Limb (tissue), 2 donors: ENCODE results near the gene ITIH1.

Experiments
- DNase-seq, 2 donors: peaks; one replicate each; pipeline ENCODE4 v3.0.0-alpha.2; 2016; ENCODE audit errors: extremely low spot score in 2 of 2

Gene ITIH1

DNA sequence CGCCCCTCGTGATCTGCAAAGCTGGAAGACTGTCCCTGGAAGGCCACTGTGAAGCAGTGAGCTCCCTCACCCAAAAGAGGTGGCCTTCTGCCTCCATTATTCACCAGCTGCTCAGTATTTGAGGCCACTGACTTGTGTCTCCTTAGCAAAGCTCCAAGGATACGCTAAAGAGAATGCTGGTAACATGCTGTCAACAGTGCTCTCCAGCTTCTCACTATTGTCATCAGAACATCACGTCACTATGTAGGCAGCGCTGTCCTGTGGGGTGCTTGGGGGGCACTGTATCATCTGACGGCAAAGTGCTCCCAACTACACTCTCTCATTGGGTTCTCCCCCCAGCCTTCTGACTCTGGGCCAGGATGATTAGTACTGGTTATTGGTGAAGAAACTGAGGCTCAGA, 38.8 kb downstream of the ITIH1 start:
- no peak for DNase-seq

DNA sequence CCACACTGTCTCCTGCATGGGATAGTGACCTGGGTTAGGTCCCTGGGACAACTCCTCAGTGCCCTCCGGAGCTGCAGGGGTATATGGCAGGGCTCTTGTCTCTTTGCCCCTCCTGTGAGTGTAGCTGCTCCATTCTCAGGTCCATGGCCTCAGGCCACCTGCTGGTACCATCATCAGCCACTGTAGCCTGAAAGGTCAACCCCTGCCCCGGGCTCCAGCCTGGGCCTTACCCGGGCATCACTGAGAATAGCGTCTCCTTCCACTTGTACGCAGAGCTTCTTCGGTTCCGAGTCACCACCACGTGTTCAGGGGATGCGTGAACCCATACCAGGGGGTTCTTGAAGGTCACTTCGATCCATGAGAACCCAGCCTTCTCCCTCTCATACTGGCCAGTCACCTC, 39.3 kb downstream of the ITIH1 start:
- no peak for DNase-seq

DNA sequence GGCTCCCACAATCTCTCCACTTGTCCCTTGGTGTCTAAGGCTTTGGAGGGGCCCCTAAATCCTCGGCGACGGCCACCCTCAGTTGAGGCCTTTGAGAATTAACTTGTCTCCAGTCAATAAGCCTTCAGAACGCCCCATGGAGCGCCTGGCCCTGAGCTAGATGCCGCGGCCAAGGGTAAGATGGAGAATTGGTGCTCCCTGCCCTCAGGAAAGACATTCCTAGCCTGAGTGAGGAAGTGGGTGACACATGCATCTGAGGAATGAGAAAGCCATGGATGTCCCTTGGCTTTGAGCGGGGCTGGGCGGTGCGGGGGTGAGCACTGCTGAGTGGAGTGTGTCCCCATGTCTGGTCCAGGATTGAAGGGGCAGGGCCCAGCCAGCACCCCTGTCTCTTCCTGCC, 39.8 kb downstream of the ITIH1 start:
- DNase-seq: no peak

DNA sequence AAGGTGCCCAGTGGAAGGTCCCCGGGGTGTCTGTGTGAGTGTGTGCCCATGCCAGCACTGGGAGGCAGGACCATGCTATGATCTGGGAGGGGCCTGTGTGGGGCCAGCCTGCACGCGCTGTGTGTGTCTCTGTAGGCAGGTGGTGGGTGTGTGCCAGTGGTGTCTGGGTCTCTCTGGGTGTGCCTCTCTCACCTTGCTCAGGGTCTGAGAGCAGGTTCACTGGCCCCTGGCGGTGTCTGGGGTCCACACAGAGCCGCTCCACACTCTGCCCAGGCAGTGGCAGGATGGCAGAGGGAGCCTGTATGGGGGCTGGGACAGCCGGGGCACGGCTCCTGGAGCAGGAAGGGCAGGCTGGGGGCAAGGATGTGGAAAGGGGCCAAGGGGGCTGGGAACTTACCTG, 40.5 kb downstream of the ITIH1 start:
- no peak for DNase-seq

DNA sequence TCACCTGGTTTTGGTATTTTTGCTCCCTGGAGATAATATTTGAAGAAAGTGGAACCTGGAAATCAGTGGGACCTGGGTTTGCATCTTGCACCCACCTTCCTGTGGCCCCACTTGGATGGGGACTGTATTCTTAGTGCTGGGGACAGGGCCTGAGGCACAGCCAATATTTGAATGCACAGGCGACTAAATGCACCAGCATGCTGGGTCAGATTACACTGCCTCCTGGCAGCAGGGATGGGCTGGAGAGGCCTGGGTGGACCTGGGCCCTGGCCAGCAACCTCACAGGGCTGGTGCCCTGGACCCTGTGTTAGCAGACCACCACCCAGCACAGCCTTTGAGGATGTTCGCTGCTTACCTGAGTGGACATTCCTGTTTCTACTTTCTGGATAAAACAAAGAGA, 42.5 kb downstream of the ITIH1 start:
- no peak for DNase-seq

DNA sequence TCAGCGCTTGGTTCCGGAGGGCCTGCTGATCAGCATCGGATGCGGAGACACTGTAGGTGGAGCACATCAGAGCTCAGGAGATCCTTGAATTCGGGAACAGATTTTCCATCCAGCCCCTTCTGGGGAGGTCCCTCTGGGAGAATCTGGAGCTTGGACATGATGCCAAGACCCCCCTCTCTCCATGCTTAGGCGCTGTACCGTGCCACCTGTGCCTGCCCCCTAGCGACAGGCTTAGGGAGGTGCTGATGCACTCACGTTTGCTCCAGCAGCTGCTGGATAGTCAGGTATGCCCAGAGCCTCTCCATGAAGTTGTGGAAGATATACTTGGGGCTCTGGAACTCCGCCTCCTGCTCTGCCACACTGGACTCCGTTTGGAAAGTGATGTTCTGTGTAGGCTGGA, 43.3 kb downstream of the ITIH1 start:
- no peak for DNase-seq

DNA sequence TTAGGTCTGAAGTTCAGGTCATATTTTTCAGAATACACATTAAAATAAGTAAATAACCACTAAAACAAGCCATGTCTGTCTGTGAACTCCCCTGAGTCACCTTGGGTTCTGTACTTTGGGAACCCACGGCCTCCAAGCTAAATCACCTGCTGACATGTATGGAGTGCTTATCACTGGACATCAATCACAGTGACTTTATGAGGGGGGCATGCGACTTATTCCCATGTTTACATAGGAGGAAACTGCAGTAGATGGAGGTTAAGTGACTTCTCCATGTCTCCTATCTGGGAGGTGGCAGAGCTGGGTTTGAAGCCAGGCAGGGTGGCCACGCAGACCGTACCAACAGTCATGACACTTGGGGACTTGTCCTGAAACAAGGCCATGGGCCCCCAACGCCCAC, 45.0 kb downstream of the ITIH1 start:
- DNase-seq: no peak

DNA sequence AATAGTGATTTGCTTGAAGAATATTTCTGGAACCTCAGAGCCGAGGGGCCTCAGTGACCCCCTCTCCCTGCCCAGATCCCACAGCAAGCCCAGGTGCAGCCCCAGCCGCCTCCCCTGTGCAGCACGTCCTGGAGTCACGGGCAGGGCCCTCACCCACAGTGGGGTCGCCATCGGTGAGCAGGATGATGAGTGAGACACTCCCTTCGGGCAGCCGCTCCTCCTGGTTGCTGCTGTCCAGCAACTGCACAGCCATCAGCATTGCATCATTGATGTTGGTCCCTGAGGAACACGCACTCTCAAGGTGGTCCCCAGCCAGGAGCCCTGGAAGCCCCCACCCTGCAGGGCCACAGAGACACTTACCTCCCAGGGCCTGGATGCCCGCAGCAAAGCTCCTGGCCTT, 46.6 kb downstream of the ITIH1 start:
- no peak for DNase-seq

DNA sequence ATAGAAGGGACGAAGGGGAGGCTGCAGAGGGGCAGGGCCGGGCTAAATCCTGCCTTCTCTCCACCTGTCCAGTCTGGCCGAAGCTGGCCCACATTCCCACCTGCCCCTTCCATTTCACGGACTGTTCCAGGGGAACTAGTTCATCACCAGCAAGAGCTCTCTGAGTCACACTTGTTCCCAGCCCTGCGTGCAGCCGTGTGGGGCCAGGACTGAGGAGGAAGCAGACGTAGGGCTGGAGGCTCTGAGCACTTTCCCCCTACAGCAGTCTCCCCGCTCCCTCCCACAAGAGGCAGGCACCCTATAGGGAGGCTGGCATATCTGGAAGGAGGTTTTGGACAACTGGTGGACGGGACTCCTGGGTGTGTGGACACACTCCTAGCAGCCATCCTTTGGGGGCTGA, 50.0 kb downstream of the ITIH1 start:
- DNase-seq: no peak

DNA sequence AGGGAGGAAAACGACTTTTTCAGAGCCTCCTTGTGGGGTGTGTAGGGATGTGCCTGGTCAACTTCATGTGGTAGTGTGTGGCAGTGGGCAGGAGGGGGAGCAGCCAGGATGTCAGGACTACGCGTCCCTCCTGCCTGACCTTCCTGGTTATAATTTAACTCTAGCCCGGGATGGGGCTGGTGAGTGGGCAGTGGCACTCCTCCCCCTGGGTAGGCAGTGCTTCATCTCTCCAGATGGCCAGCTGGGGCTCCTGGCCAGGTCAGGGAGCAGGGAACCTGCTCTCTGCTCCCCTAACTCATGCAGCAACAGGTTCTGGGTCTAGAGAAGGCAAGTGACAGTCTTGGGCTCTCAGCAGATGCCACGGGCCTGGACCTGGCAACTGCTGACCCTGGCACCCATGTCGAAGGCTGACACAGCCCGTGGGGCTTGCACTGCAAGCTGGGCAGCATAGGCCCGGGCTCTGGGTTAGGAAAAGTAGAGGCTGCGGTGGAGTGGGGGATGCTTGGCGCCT, 50.5 kb downstream of the ITIH1 start:
- no peak for DNase-seq

DNA sequence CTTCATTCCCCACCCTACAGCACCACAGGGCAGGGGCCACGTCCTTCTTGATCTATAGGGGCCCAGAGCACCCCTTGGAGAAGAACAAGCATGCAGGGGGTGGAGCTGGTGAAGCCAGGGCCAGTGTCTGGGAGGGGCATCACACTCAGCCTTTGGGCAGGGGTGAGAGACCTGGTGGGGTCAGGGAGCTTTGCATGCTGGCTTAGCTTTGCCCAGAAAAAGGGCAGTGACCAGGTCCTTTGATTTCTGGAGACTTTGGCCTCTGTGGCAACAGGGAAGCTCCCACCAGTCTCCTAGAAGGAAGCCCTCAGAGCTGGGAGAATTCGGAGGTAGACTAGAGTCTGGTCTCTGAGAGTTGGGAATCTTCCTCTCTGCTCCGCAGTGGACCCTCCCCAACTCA, 52.1 kb downstream of the ITIH1 start:
- no peak for DNase-seq

DNA sequence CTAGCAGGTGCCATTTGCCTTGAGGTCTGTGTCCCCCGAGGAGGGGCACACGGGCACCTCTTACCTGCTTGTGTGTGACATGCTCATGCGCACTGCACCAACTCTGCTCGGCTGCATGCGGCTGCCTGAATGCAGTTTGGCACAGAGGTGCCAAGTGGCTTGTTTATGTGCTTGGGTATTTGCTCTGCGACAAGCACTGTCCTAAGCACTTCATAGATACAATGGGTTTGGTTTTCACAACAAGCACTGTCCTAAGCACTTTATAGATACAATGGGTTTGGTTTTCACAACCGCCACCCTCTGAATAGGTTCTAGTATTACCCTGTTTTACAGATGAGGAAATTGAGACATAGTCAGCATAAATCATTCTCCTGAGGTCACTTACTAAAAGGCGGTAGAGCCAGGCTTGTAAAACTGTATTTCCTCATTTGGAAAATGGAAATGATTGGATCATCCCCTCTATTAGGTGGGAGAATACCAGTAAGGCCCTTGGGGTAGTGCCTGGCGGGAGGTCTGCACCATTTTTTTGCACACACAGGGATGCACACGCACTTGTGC, 52.6 kb downstream of the ITIH1 start:
- no peak for DNase-seq

DNA sequence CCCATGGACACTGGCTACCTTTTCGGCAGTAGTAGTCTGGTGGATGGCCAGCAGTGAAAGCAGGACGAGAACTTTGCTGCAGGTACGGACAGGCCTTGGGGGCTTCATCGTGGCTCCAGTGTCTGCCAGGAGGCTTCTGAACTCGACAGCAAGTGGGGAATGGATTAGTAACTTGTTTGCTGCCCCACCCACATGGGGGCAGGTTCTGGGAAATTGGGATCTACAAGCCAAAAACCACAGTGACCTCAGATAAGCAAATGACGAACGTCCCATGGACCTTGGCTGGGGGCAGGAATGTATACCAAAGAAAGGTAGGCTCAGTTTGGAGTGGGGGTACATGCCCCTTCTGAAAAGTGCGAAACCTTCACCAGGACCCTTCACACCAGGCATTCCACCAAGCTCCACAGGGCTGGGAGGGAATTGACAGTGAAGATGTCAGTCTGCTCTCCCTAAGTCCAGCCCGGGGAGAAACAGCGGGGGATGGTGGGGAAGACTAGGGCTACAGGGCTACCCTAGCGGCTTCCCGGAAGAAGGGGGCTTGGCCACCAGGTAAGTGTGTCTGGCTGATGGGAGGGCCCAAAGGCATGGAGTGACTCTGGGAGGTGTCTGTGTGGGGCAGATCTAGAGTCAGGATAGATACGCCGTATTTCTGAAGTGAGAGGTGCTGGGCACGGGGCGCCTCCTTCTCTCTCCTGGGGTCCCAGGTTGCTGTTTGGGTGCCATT, 53.3 kb downstream of the ITIH1 start, which contains the start of gene ITIH4:
Gene ITIH4, minus strand, starts transcription at position 138 of the 724 bp plus-strand sequence. Its CDS starts 30 bp downstream, at position 108.
- DNase-seq: no peak

DNA sequence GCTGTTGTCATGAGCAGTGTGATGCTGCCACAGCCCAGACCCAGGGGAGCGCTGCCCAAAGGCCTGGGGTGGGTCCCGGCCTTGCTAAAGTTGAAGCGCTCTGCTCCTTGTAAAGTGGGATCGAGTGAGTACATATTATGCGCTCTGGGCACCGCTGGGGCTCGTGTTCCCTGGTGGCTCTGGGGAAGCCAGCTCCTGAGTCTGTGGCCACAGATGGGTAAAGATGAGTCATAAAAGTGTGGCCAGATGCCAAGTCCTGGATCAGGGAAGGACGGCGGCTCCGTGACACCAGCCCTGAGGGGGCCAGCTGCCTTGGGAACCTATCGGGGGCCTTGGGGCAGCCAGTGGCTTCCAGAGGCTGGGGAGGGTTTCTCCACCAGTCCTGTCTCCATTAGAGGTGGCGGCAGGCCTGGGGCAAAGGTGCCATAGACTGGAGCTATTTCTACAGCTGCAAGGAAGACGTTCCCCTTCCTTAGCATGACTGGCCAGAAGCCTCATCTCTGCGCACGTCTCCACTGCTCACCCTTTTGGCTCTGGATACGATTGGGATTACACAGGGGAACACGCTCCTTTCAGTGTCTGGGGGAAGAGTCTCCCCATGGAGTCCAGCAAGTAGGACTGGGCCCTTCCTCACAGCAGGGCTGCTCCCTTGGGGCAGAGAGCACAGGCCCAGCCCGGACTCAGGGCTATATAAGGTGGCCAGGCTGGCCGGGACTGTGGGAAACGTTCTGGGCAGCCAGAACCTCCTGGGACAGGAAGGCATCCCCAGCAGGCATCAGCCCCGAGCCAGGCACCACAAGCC, 54.3 kb downstream of the ITIH1 start:
- peak in 1 of 2 donors; percentile 42 for DNase-seq

DNA sequence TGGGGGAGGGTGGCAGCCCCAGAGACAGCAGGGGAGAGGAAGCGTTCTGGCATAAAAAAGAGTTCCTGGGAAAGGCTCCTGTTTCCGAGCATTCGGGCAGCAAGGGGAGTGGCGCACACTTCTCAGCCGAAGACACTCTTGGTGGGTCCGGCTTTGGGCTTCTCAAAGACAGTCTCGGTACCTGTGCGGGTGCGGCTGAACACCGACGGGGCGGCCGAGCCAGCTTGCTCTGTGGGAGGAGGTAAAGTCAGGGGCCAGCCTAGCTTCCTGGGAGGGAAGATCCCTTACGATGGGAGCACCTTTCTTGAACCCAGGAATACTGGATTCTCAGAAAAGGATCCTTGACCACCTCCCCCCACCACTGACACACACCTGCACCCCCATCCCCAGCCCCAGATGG, 55.8 kb downstream of the ITIH1 start:
- DNase-seq: no peak

DNA sequence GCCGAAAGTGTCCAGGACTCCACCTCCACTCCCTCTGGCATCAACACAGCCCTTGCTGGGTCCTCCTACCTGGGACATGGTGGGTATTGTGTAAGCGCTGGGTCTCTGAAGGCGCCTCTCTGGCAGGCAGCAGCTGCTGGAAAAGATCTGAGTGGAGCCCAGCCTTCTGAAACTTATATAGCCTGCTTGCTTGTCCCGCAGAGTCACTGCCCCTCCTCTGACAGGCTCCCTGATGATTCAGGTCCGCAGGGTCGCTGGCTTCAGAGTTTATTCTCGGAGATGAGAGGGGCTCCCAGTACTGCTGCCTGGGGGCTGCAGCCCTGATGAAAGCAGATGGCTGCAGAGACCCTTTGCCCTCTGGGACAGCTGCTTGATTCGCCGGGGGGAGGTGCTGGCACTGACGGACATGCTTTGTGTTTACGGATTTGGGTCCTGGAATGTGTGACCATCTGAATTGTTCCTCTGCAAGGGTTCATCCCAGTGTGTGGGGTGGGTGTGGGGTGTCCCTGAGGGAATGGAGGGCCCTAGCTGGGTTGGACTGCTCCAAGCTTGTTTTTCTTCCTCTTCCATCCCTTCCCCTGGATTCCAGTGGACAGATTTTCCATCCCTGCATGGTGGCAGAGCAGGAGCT, 57.6 kb downstream of the ITIH1 start, which contains the start of gene MUSTN1:
Gene MUSTN1, minus strand, starts transcription at position 149 of the 631 bp plus-strand sequence. Its CDS starts 71 bp downstream, at position 78.
- DNase-seq: peak; percentile 48 to 68

DNA sequence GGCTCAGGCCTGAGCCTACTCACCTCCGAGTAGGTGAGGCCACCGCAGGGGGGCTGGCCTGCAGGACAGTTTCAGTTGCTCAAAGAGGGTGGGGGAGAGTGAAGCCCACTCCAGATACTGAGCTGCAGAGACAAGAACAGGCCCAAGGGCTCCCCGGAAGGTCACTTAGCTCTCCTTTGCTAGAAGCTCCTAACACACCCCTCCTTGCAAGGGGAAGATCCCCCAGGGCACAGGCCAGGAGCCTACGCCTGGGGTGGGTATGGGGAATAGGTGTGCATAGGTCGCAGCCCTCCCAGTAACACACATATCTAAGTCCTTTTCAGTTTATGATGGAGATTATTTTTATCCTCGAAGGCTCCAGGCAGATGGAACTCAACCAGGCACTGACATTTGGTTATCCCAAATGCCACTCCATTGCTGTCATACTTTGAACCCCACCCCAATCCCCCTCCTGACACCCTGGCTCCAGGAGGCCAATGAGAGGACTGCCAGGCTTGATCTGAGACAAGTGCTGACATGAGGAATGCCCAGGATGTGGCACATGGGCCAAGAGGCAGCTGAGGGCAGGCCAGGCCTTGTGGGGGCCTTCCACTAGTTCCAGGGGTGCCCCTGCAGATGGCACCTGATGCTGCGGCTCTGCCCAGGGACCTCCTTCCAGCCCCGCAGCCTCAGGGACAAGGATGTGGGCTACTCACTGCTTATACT, 58.5 kb downstream of the ITIH1 start:
- DNase-seq: no peak

DNA sequence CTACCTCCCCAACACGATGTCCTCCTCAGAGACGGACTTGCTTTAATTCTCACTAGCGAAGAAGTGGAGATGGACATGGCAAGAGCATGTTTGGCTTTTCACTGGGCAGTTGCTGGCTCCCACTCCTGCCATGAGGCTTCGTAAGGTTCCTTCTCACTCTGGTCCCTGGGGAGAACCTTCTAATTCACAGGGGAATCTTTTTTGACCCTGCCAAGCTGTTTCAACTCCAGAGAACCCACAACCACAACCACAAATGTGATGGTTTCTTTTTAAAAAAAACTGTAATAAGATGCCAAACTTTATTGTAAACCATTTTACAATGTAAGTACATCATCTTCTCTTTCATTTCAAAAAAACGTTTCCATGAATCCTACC, 59.1 kb downstream of the ITIH1 start:
- no peak for DNase-seq

DNA sequence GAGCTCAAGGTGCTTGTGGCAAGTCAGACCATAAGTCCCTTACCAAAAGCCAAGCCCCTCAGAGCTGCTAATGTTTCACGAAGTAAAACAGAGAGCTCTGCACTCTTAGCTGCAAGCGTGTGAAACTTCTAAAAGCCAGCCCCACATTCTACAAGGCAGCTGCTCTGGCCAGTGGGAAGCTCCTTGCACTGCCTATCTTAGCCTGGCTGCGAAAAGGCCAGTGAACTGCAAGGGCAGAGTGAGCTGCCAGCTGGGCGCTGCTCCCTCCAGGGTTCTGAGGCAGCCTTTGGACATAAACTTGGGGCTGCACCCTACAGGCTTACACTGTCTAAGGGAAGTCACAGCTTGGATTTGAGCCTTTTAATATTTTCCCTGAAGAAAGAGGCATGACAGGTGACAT, 59.6 kb downstream of the ITIH1 start:
- no peak for DNase-seq

DNA sequence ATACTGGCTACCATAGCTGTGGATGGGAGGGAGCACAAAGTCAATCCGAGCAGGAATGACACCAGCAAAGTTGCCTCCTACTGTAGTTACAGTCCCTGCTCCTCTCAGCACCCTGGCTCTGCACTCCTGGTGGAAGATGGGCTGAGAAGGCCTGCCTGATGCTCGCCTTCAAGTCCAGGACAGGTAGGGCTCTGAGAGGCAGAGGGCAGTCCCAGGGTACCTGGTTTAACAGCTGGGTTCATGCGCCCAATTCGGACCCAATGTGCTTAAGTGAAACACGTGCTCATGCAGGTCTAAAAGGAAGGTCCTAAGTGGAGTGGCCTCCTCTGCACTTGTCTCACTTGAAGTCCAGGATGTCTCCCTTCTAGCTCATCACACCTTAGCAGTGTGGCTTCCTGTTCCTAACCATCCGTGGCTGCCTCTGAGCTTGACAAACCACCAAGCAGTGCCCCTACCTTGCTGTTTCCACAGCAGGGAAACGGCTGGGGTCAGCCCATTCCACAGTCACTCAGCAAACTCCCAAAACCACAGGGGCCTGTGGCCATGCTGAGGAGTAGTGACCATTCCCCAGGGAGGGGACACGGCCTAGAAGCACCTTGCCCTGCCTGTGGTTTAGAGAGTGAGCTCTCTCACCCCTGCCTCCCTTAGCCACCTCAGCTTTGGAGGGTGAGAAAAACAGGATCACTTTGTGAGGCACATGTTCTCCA, 61.3 kb downstream of the ITIH1 start:
- DNase-seq: no peak

DNA sequence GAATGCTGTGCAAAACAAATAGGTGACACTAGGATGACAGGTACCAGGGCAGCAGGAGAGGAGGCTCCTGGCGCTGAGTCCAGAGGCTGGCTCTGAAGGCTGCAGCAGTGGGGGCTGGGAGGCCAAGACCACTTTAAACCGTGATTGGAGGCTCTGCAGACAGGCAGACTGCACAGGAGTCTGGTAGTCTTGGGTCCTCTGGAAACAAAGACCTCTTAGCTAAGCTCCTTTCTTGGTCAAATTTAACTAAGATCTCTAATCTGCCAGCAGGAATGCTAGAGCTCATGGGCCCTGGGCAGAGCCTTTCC, 61.8 kb downstream of the ITIH1 start:
- no peak for DNase-seq
